ENCODE data around the gene PACRG. TPM values are rescaled to one million over a fixed set of nuclear protein-coding genes. Genes with fewer than 3 reads are reported as not detected.

PACRG gene
- total and polyA plus RNA-seq, 2 of the 8 experiments (the other 6 are each of a cell fraction or from before 2014, with no cell fraction given), result 0.44 to 0.54 TPM

GRCh38 chr6:163026893-163027292, 299.1 kb downstream of the PACRG start (continued):
- TF ChIP-seq CHD7 (IDR thresholded peaks at IDR 0.05; ENCODE audit: insufficient replicate concordance, low read length), result no peak
- TF ChIP-seq SP2 (IDR thresholded peaks at IDR 0.05; ENCODE audit: low read length), result no peak
- no peak for TF ChIP-seq SUZ12 (IDR thresholded peaks at IDR 0.05; ENCODE audit: low read length)
- TF ChIP-seq RBBP5 (IDR thresholded peaks at IDR 0.05; ENCODE audit: borderline replicate concordance, low read depth, low read length), result no peak
- no peak for TF ChIP-seq MAFK (IDR thresholded peaks at IDR 0.05; ENCODE audit: low read depth, low read length)
- TF ChIP-seq SIX5 (IDR thresholded peaks at IDR 0.05; ENCODE audit: low read depth, low read length), result no peak
- no peak for TF ChIP-seq CEBPB (IDR thresholded peaks at IDR 0.05; ENCODE audit: low read depth, low read length)
- no peak for TF ChIP-seq TBP (IDR thresholded peaks at IDR 0.05; ENCODE audit: low read depth, low read length)
- no peak for TF ChIP-seq BRCA1 (IDR thresholded peaks at IDR 0.05; ENCODE audit: low read depth, low read length)
- no peak for TF ChIP-seq KDM1A (IDR thresholded peaks at IDR 0.05; ENCODE audit: borderline replicate concordance, low read length)
